HepG2 (cell line): ENCODE measurements around the gene CENPE. TPM values are rescaled to one million over a fixed set of nuclear protein-coding genes. Genes with fewer than 3 reads are reported as not detected.

Source experiments
- ADNP ChIP-seq: sonication (generic); formaldehyde crosslinking; IDR thresholded peaks from 2 replicates; pipeline ENCODE4 v1.4.0; 2020; ENCODE audit warnings: missing genetic modification reagents
- CSRNP1 ChIP-seq: sonication (generic); formaldehyde crosslinking; IDR thresholded peaks from 2 replicates; pipeline ENCODE4 v1.8.1; 2023; ENCODE audit warnings: mild to moderate bottlenecking, missing genetic modification reagents
- FUBP1 ChIP-seq: sonication (generic); formaldehyde crosslinking; IDR thresholded peaks from 2 replicates; pipeline ENCODE4 v1.5.1; 2020; ENCODE audit warnings: missing genetic modification reagents, mild to moderate bottlenecking, borderline replicate concordance
- MNT ChIP-seq: fragments of 450-650 bp; IDR thresholded peaks from 2 replicates; pipeline ENCODE4 v1.6.1; 2016
- PRDM4 ChIP-seq: sonication (generic); formaldehyde crosslinking; IDR thresholded peaks from 2 replicates; pipeline ENCODE4 v1.9.0; 2021; ENCODE audit warnings: missing genetic modification reagents, borderline replicate concordance
- SMARCE1 ChIP-seq: fragments of 450-650 bp; IDR thresholded peaks from 2 replicates; pipeline ENCODE4 v1.6.1; 2017; ENCODE audit warnings: borderline replicate concordance
- SRSF9 ChIP-seq: fragments of 200-400 bp; formaldehyde crosslinking; IDR thresholded peaks from 2 replicates; pipeline ENCODE4 v1.6.1; 2018; ENCODE audit warnings: borderline replicate concordance, mild to moderate bottlenecking, low read depth, low read length; ENCODE audit not compliant: insufficient read depth, poor library complexity, severe bottlenecking
- SYNCRIP ChIP-seq: fragments of 200-400 bp; formaldehyde crosslinking; IDR thresholded peaks from 2 replicates; pipeline ENCODE4 v1.6.1; 2018; ENCODE audit warnings: mild to moderate bottlenecking, low read depth, low read length; ENCODE audit not compliant: insufficient read depth
- TGIF2 ChIP-seq: IDR thresholded peaks from 2 replicates; pipeline ENCODE4 v1.6.1; 2016; ENCODE audit warnings: control low read depth, missing compliant biosample characterization
- U2AF1 ChIP-seq: fragments of 200-400 bp; formaldehyde crosslinking; optimal IDR thresholded peaks from 2 replicates; pipeline ENCODE3; 2017; ENCODE audit warnings: mild to moderate bottlenecking, low read depth, low read length
- ZBTB44 ChIP-seq: sonication (generic); formaldehyde crosslinking; IDR thresholded peaks from 2 replicates; pipeline ENCODE4 v1.4.0; 2020; ENCODE audit warnings: missing genetic modification reagents
- ZFP91 ChIP-seq: sonication (generic); formaldehyde crosslinking; IDR thresholded peaks from 2 replicates; pipeline ENCODE4 v1.9.0; 2022; ENCODE audit warnings: missing genetic modification reagents, mild to moderate bottlenecking, borderline replicate concordance
- ZNF101 ChIP-seq: sonication (generic); formaldehyde crosslinking; IDR thresholded peaks from 2 replicates; pipeline ENCODE4 v1.4.0; 2020; ENCODE audit warnings: mild to moderate bottlenecking, low read depth, missing genetic modification reagents, borderline replicate concordance
- ZNF430 ChIP-seq: sonication (generic); formaldehyde crosslinking; IDR thresholded peaks from 2 replicates; pipeline ENCODE4 v1.9.0; 2021; ENCODE audit warnings: mild to moderate bottlenecking, missing genetic modification reagents
- ZNF605 ChIP-seq: sonication (generic); formaldehyde crosslinking; IDR thresholded peaks from 2 replicates; pipeline ENCODE4 v1.8.0; 2022; ENCODE audit warnings: mild to moderate bottlenecking, missing genetic modification reagents
- ZNF737 ChIP-seq: sonication (generic); formaldehyde crosslinking; IDR thresholded peaks from 2 replicates; pipeline ENCODE4 v1.5.0; 2020; ENCODE audit warnings: missing genetic modification reagents, mild to moderate bottlenecking, borderline replicate concordance
- polyA plus RNA-seq, 8 experiments: library from polyadenylated mRNA; depleted of rRNA in 3 of 8; stranded (reverse) in 7 of 8; unstranded in 1 of 8; fragments of >200 nt; fragmentation: Illumina TruSeq in 4 of 8; extraction: Trizol in 4 of 8; gene quantifications; 2 replicates each; pipeline versions ENCODE4 v1.2.1 to v1.2.3, GENCODE V29; 2011 to 2016; ENCODE audit warnings: low read depth in 4 of 8, missing spikeins in 1 of 8, mixed read lengths in 1 of 8; ENCODE audit not compliant: insufficient read depth in 1 of 8
- total RNA-seq, 5 experiments: library from RNA; depleted of rRNA; stranded (reverse); fragments of >200 nt; fragmentation: Illumina TruSeq; extraction: Trizol; gene quantifications; 2 replicates each; pipeline ENCODE4 v1.2.3, GENCODE V29; 2016; ENCODE audit warnings: low read depth in 1 of 5

The CENPE gene
- total and polyA plus RNA-seq, 2 of the 13 experiments (the other 11 are each of a cell fraction or from before 2014, with no cell fraction given) = 2.1 to 19.8 TPM

- TF ChIP-seq ZNF430 (CRISPR knock-in tag) (peak; percentile 76), ZNF737 (CRISPR knock-in tag) (no peak), FUBP1 (CRISPR knock-in tag) (no peak; the same call in 1 of the 2 replicates), ZNF101 (CRISPR knock-in tag) (peak; percentile 31; the same call in 1 of the 2 replicates), SYNCRIP (no peak), ZNF605 (CRISPR knock-in tag) (no peak; the same call in 1 of the 2 replicates), ZFP91 (CRISPR knock-in tag) (peak; percentile 89; the same call in 1 of the 2 replicates), ADNP (CRISPR knock-in tag) (no peak), CSRNP1 (peak; percentile 81; the same call in 1 of the 2 replicates), MNT (no peak), ZBTB44 (CRISPR knock-in tag) (peak; percentile 74; the same call in 1 of the 2 replicates), TGIF2 (CRISPR knock-in tag) (no peak; the same call in 1 of the 2 replicates), U2AF1 (no peak), PRDM4 (CRISPR knock-in tag) (no peak), SRSF9 (no peak), SMARCE1 (no peak)
Measured at GRCh38 chr4:103075894-103076746, 122.0 kb downstream of the CENPE start (continued).
